ENCODE measurements around the gene HOXD8.

The HOXD8 gene

GRCh38 chr2:176147210-176147799 lies 17.8 kb downstream of the HOXD8 start:
- no peak for DNase-seq (ENCODE audit: low read depth in 1 of 2, low spot score in 1 of 2)
- in situ Hi-C loops (cut with HindIII; ENCODE audit: low pct_unique_long_range_greater_than_20kb, low sequenced_read_pairs): no loop called here
- TF ChIP-seq JUND (IDR thresholded peaks at IDR 0.05; ENCODE audit: low read depth): no peak

- no peak for TF ChIP-seq JUND (IDR thresholded peaks at IDR 0.05; ENCODE audit: low read depth)
- no peak for DNase-seq (ENCODE audit: low read depth in 1 of 2, low spot score in 1 of 2)
- in situ Hi-C loops (cut with HindIII; ENCODE audit: low pct_unique_long_range_greater_than_20kb, low sequenced_read_pairs): no loop called here
These were observed 18.4 kb downstream of the HOXD8 start for GRCh38 chr2:176147800-176148496.

GRCh38 chr2:176148751-176149421 lies 19.4 kb downstream of the HOXD8 start:
- DNase-seq (ENCODE audit: low read depth in 1 of 2, low spot score in 1 of 2): no peak
- in situ Hi-C loops (cut with HindIII; ENCODE audit: low pct_unique_long_range_greater_than_20kb, low sequenced_read_pairs): no loop called here
- no peak for TF ChIP-seq JUND (IDR thresholded peaks at IDR 0.05; ENCODE audit: low read depth)

GRCh38 chr2:176149481-176149938 lies 20.0 kb downstream of the HOXD8 start:
- no peak for TF ChIP-seq JUND (IDR thresholded peaks at IDR 0.05; ENCODE audit: low read depth)
- in situ Hi-C loops (cut with HindIII; ENCODE audit: low pct_unique_long_range_greater_than_20kb, low sequenced_read_pairs): no loop called here
- DNase-seq (ENCODE audit: low read depth in 1 of 2, low spot score in 1 of 2): no peak

- DNase-seq (ENCODE audit: low read depth in 1 of 2, low spot score in 1 of 2): no peak
- in situ Hi-C loops (cut with HindIII; ENCODE audit: low pct_unique_long_range_greater_than_20kb, low sequenced_read_pairs): no loop called here
- TF ChIP-seq JUND (IDR thresholded peaks at IDR 0.05; ENCODE audit: low read depth): no peak
These were observed 20.6 kb downstream of the HOXD8 start for GRCh38 chr2:176149939-176150583.

GRCh38 chr2:176150584-176151441 lies 21.3 kb downstream of the HOXD8 start:
- in situ Hi-C loops (cut with HindIII; ENCODE audit: low pct_unique_long_range_greater_than_20kb, low sequenced_read_pairs): no loop called here
- DNase-seq (ENCODE audit: low read depth in 1 of 2, low spot score in 1 of 2): no peak
- TF ChIP-seq JUND (IDR thresholded peaks at IDR 0.05; ENCODE audit: low read depth): no peak

- TF ChIP-seq JUND (IDR thresholded peaks at IDR 0.05; ENCODE audit: low read depth): no peak
- in situ Hi-C loops (cut with HindIII; ENCODE audit: low pct_unique_long_range_greater_than_20kb, low sequenced_read_pairs): no loop called here
- DNase-seq (ENCODE audit: low read depth in 1 of 2, low spot score in 1 of 2): no peak
These were observed 22.2 kb downstream of the HOXD8 start, which contains the start of gene HOXD4 for GRCh38 chr2:176151442-176152287. Gene HOXD4, plus strand, starts transcription at chr2:176151550. Its CDS starts 84 bp downstream, at chr2:176151634.

- no peak for TF ChIP-seq JUND (IDR thresholded peaks at IDR 0.05; ENCODE audit: low read depth)
- in situ Hi-C loops (cut with HindIII; ENCODE audit: low pct_unique_long_range_greater_than_20kb, low sequenced_read_pairs): no loop called here
- DNase-seq (ENCODE audit: low read depth in 1 of 2, low spot score in 1 of 2): no peak
These were observed 23.1 kb downstream of the HOXD8 start for GRCh38 chr2:176152350-176153181.

- in situ Hi-C loops (cut with HindIII; ENCODE audit: low pct_unique_long_range_greater_than_20kb, low sequenced_read_pairs): no loop called here
- no peak for DNase-seq (ENCODE audit: low read depth in 1 of 2, low spot score in 1 of 2)
- no peak for TF ChIP-seq JUND (IDR thresholded peaks at IDR 0.05; ENCODE audit: low read depth)
These were observed 25.2 kb downstream of the HOXD8 start for GRCh38 chr2:176154576-176155252.

Data from T47D (cell line).